HL-60 (cell line): ENCODE data around the gene LPAR6.
A peak's percentile ranks its signal among the peaks of the same experiment; 100 is the strongest.

Experiments used
- DNase-seq, 2 experiments: peaks; one replicate each; pipeline ENCODE4 v3.0.0-alpha.2; 2010 to 2020; ENCODE audit warnings: low read depth in 1 of 2, low spot score in 1 of 2
- H3K27ac ChIP-seq: fragments of 250-450 bp; sonication (Bioruptor Pico); replicated peaks from 2 replicates; pipeline ENCODE4 v1.5.1; 2020; ENCODE audit warnings: mild to moderate bottlenecking, moderate library complexity
- H3K27me3 ChIP-seq: fragments of 250-450 bp; sonication (Bioruptor Pico); 2 replicates; pipeline ENCODE4 v1.5.1; 2021; ENCODE audit warnings: mild to moderate bottlenecking, moderate library complexity; ENCODE audit not compliant: insufficient read depth, poor library complexity, severe bottlenecking
- H3K4me3 ChIP-seq: replicated peaks from 2 replicates; pipeline ENCODE4 v1.5.1; 2011; ENCODE audit warnings: mild to moderate bottlenecking, control low read depth, low read length; ENCODE audit not compliant: insufficient read depth
- GABPA ChIP-seq: IDR thresholded peaks from 2 replicates; pipeline ENCODE4 v1.6.1; 2012; ENCODE audit warnings: low read depth
- POLR2AphosphoS5 ChIP-seq: IDR thresholded peaks from 2 replicates; pipeline ENCODE4 v1.6.1; 2012; ENCODE audit warnings: low read depth
- SPI1 ChIP-seq: IDR thresholded peaks from 2 replicates; pipeline ENCODE4 v1.6.1; 2012; ENCODE audit warnings: low read depth, mild to moderate bottlenecking, borderline replicate concordance
- TF ChIP-seq, protein P1 (sequence below): IDR thresholded peaks from 2 replicates; pipeline ENCODE4 v1.6.1; 2012; ENCODE audit warnings: low read depth; ENCODE audit not compliant: insufficient replicate concordance
- TF ChIP-seq, protein P2 (sequence below): IDR thresholded peaks from one replicate; pipeline ENCODE4 v1.5.1; 2011; ENCODE audit warnings: low read length, control low read depth, inconsistent platforms; ENCODE audit not compliant: insufficient read depth

LPAR6 gene

DNA sequence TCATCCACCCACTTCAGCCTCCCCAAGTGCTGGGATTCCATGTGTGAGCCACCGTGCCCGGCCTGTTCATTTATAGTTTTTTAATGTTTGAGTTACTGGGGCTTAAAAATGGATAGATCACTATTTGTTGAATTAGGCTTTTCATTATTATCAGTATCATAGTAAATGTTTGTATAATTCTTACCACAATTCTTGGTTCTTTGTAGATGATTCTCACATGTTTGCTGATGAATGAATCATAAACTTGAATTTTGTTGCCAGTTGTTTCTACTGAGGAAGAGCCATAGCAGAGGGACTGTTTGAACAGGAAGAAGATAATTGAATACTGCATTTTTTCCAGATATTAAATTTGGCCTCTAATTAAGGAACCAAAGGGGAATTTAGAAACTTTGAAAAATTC, 2.6 kb upstream of the LPAR6 start:
- no peak for DNase-seq

DNA sequence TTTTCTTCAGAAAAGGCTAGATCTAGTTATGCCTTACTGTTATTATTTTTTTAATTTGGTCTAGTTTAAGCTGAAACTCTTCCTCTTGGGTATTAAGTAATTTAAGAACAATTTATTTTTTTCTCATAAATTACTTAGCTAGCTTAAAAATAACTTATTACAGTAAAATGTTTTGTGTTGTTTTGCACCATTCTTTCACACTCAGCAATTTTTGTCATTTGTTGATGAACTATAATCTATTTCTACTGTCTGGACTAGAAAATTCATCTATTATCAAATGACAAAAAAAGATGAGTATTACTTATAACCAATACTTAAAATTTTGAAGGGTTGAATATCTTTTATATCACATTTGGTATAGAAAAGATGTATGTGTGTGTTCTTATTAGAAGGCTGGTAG, 1.6 kb upstream of the LPAR6 start:
- no peak overlapping the region for H3K4me3 ChIP-seq

More for the DNA sequence above, 2.6 kb upstream of the LPAR6 start:
- H3K27ac ChIP-seq = no peak overlapping the region
- H3K4me3 ChIP-seq = no peak overlapping the region
- TF ChIP-seq SPI1 (no peak), POLR2AphosphoS5 (no peak), GABPA (no peak)
- TF ChIP-seq, protein P1, sequence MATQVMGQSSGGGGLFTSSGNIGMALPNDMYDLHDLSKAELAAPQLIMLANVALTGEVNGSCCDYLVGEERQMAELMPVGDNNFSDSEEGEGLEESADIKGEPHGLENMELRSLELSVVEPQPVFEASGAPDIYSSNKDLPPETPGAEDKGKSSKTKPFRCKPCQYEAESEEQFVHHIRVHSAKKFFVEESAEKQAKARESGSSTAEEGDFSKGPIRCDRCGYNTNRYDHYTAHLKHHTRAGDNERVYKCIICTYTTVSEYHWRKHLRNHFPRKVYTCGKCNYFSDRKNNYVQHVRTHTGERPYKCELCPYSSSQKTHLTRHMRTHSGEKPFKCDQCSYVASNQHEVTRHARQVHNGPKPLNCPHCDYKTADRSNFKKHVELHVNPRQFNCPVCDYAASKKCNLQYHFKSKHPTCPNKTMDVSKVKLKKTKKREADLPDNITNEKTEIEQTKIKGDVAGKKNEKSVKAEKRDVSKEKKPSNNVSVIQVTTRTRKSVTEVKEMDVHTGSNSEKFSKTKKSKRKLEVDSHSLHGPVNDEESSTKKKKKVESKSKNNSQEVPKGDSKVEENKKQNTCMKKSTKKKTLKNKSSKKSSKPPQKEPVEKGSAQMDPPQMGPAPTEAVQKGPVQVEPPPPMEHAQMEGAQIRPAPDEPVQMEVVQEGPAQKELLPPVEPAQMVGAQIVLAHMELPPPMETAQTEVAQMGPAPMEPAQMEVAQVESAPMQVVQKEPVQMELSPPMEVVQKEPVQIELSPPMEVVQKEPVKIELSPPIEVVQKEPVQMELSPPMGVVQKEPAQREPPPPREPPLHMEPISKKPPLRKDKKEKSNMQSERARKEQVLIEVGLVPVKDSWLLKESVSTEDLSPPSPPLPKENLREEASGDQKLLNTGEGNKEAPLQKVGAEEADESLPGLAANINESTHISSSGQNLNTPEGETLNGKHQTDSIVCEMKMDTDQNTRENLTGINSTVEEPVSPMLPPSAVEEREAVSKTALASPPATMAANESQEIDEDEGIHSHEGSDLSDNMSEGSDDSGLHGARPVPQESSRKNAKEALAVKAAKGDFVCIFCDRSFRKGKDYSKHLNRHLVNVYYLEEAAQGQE = no peak
- TF ChIP-seq, protein P2, sequence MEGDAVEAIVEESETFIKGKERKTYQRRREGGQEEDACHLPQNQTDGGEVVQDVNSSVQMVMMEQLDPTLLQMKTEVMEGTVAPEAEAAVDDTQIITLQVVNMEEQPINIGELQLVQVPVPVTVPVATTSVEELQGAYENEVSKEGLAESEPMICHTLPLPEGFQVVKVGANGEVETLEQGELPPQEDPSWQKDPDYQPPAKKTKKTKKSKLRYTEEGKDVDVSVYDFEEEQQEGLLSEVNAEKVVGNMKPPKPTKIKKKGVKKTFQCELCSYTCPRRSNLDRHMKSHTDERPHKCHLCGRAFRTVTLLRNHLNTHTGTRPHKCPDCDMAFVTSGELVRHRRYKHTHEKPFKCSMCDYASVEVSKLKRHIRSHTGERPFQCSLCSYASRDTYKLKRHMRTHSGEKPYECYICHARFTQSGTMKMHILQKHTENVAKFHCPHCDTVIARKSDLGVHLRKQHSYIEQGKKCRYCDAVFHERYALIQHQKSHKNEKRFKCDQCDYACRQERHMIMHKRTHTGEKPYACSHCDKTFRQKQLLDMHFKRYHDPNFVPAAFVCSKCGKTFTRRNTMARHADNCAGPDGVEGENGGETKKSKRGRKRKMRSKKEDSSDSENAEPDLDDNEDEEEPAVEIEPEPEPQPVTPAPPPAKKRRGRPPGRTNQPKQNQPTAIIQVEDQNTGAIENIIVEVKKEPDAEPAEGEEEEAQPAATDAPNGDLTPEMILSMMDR = no peak
- H3K27me3 ChIP-seq = no peaks in the 10 kb centered on the region

DNA sequence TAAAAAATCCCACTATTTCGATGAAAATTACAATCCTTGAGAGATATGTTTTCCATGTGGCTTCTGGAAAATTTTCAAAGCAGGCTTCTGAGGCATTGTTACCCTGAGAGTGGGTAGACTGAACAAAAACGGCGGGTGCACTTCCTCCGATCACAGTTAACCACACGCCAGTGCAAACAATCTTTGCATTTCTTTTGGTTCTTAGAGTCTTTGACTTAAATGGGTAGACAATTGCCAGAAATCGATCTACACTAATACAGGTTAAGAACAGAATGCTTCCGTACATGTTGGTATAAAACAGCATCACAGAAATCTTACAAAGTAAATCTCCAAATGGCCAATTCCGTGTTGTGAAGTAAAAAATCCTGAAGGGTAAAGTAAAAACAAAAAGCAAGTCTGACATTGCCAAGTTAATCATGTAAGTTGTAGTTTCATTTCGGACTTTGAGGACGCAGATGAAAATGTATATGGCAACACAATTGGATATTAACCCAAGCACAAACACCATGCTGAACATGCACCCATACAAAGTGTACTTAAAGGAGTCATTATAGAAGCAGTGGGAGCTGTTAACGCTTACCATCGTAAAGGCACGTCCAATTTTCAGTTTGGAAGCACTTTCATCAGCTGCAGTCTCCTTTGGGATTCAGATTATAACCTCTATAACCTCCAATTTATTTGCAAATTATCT, 927 bp downstream of the LPAR6 start:
- TF ChIP-seq, protein P2 = no peak
- TF ChIP-seq, protein P1 = no peak
- TF ChIP-seq SPI1 = 0 out of 2 replicates have a peak, but pooled peaks have one; percentile 30
- no peak for TF ChIP-seq GABPA
- no peak for TF ChIP-seq POLR2AphosphoS5
- Histone ChIP-seq H3K4me3 (peak overlapping the region; percentile 33), H3K27me3 (no peaks in the 10 kb centered on the region), H3K27ac (peak overlapping the region; percentile 31)
- no peak for DNase-seq

More for the DNA sequence above, 1.6 kb upstream of the LPAR6 start:
- Histone ChIP-seq H3K27me3 (no peaks in the 10 kb centered on the region), H3K27ac (no peak overlapping the region)
- no peak for DNase-seq
- TF ChIP-seq, protein P1 = no peak
